ENCODE measurements around the gene MAMSTR. TPM values are rescaled to one million over a fixed set of nuclear protein-coding genes. Genes with fewer than 3 reads are reported as not detected.

MAMSTR gene
- total RNA-seq, 3 donors from 2014 or later (not counting 1 experiment from before 2014, with no cell fraction given), result 0.56 to 1.2 (median 0.98) TPM

GRCh38 chr19:48670699-48671445 lies 48.7 kb downstream of the MAMSTR start:
- H3K4me3 Mint-ChIP-seq, result no peak overlapping the region
- Histone ChIP-seq H3K4me3 (ENCODE audit: low read length) (no peak overlapping the region), H3K27me3 (ENCODE audit: control insufficient read depth, insufficient read depth, low read length) (no peaks in the 10 kb centered on the region), H3K4me1 (ENCODE audit: control insufficient read depth, insufficient read depth, low read length) (peaks cover 8% of the 10 kb centered on the region), H3K36me3 (ENCODE audit: control insufficient read depth, insufficient read depth, low read length) (no peaks in the 10 kb centered on the region), H3K27ac (ENCODE audit: low read length) (no peak overlapping the region), H3K9me3 (ENCODE audit: control insufficient read depth, insufficient read depth, low read length) (no peaks in the 10 kb centered on the region)
- intact Hi-C loops (cut with micrococcal nuclease), result no loop called here
- H3K9me3 Mint-ChIP-seq, result peaks cover 5 to 9% of the 10 kb centered on the region in 2 donors
- no peaks in the 10 kb centered on the region for H3K36me3 Mint-ChIP-seq
- DNase-seq (no peak), ATAC-seq (no peak)
- TF ChIP-seq CTCF (IDR thresholded peaks at IDR 0.05), result no peak
- peaks cover 7 to 15% of the 10 kb centered on the region in 2 donors for H3K4me1 Mint-ChIP-seq
- WGBS (ENCODE audit: insufficient coverage), result 90% methylated on average over 21 of the region's 21 CpGs
- H3K27ac Mint-ChIP-seq, result no peak overlapping the region
- peaks cover 0 to 3% of the 10 kb centered on the region in 2 donors for H3K27me3 Mint-ChIP-seq (ENCODE audit: low read depth in 2 of 2)

- WGBS (ENCODE audit: insufficient coverage), result 97% methylated on average over 26 of the region's 26 CpGs
- H3K4me3 ChIP-seq (ENCODE audit: low read length), result no peak overlapping the region
- Mint-ChIP-seq H3K27ac (peak overlapping the region in 1 of 2 donors; percentile 81), H3K4me3 (no peak overlapping the region), H3K36me3 (no peaks in the 10 kb centered on the region), H3K4me1 (peaks cover under 1 to 9% of the 10 kb centered on the region in 2 donors), H3K27me3 (ENCODE audit: low read depth in 2 of 2) (no peaks in the 10 kb centered on the region), H3K9me3 (peaks cover 5 to 9% of the 10 kb centered on the region in 2 donors)
- no peak for DNase-seq
- peaks cover 1% of the 10 kb centered on the region for H3K4me1 ChIP-seq (ENCODE audit: control insufficient read depth, insufficient read depth, low read length)
- H3K27me3 ChIP-seq (ENCODE audit: control insufficient read depth, insufficient read depth, low read length), result no peaks in the 10 kb centered on the region
- H3K27ac ChIP-seq (ENCODE audit: low read length), result no peak overlapping the region
- no peak for ATAC-seq
- H3K36me3 ChIP-seq (ENCODE audit: control insufficient read depth, insufficient read depth, low read length), result no peaks in the 10 kb centered on the region
- H3K9me3 ChIP-seq (ENCODE audit: control insufficient read depth, insufficient read depth, low read length), result no peaks in the 10 kb centered on the region
- no peak for TF ChIP-seq CTCF (IDR thresholded peaks at IDR 0.05)
- intact Hi-C loops (cut with micrococcal nuclease), result no loop called here
Observed at GRCh38 chr19:48669903-48670668, 49.4 kb downstream of the MAMSTR start.

- no peak for TF ChIP-seq CTCF (IDR thresholded peaks at IDR 0.05)
- H3K36me3 Mint-ChIP-seq, result no peaks in the 10 kb centered on the region
- Histone ChIP-seq H3K4me3 (ENCODE audit: low read length) (no peak overlapping the region), H3K27me3 (ENCODE audit: control insufficient read depth, insufficient read depth, low read length) (no peaks in the 10 kb centered on the region), H3K9me3 (ENCODE audit: control insufficient read depth, insufficient read depth, low read length) (no peaks in the 10 kb centered on the region), H3K27ac (ENCODE audit: low read length) (no peak overlapping the region), H3K36me3 (ENCODE audit: control insufficient read depth, insufficient read depth, low read length) (no peaks in the 10 kb centered on the region), H3K4me1 (ENCODE audit: control insufficient read depth, insufficient read depth, low read length) (no peaks in the 10 kb centered on the region)
- ATAC-seq (no peak), DNase-seq (no peak)
- H3K27me3 Mint-ChIP-seq (ENCODE audit: low read depth in 2 of 2), result no peaks in the 10 kb centered on the region
- peaks cover 5 to 9% of the 10 kb centered on the region in 2 donors for H3K9me3 Mint-ChIP-seq
- H3K4me1 Mint-ChIP-seq, result peaks cover 0 to 6% of the 10 kb centered on the region in 2 donors
- peak overlapping the region in 1 of 2 donors; percentile 37 for H3K27ac Mint-ChIP-seq
- WGBS (ENCODE audit: insufficient coverage), result 95% methylated on average over 2 of the region's 2 CpGs
- H3K4me3 Mint-ChIP-seq, result no peak overlapping the region
- intact Hi-C loops (cut with micrococcal nuclease), result no loop called here
Observed at GRCh38 chr19:48668761-48669160, 50.8 kb downstream of the MAMSTR start.

All from natural killer cell (primary cell).